ENCODE results near the gene CARD14.

The CARD14 gene

GRCh38 chr17:80248894-80249710 lies 79.3 kb downstream of the CARD14 start:
- TF ChIP-seq EZH2phosphoT487 (IDR thresholded peaks at IDR 0.05; ENCODE audit: borderline replicate concordance) (no peak), CTCF (conservative IDR thresholded peaks at IDR 0.05; ENCODE audit: low read length) (no peak)
- H3K4me3 ChIP-seq (ENCODE audit: low read length, poor library complexity, severe bottlenecking): no peak overlapping the region
- no peak overlapping the region for H3K4me2 ChIP-seq (ENCODE audit: low read depth, low read length, poor library complexity, severe bottlenecking)
- H3K79me2 ChIP-seq (ENCODE audit: insufficient read depth, low read length): no peaks in the 10 kb centered on the region
- H3K9me2 ChIP-seq (replicated peaks; ENCODE audit: low read depth, low read length): no peaks in the 10 kb centered on the region
- no peak overlapping the region for H2AFZ ChIP-seq (ENCODE audit: low read length)
- H3K27me3 ChIP-seq (ENCODE audit: insufficient read depth, low read length, poor library complexity, severe bottlenecking): no peaks in the 10 kb centered on the region
- H3K9ac ChIP-seq (ENCODE audit: low read depth, low read length, poor library complexity, severe bottlenecking): no peak overlapping the region
- no peaks in the 10 kb centered on the region for H3K36me3 ChIP-seq (ENCODE audit: insufficient read depth, low read length)
- no peaks in the 10 kb centered on the region for H3K9me3 ChIP-seq (ENCODE audit: insufficient read depth, low read depth, low read length)
- no peaks in the 10 kb centered on the region for H3K4me1 ChIP-seq (ENCODE audit: insufficient read depth, low read length, poor library complexity, severe bottlenecking)
- H3F3A ChIP-seq (ENCODE audit: low read depth): no peaks in the 10 kb centered on the region
- no peaks in the 10 kb centered on the region for H4K20me1 ChIP-seq (ENCODE audit: insufficient read depth, low read length, poor library complexity, severe bottlenecking)

- Histone ChIP-seq H3K4me1 (ENCODE audit: insufficient read depth, low read length, poor library complexity, severe bottlenecking) (peaks cover 4% of the 10 kb centered on the region), H4K20me1 (ENCODE audit: insufficient read depth, low read length, poor library complexity, severe bottlenecking) (no peaks in the 10 kb centered on the region), H3K27me3 (ENCODE audit: insufficient read depth, low read length, poor library complexity, severe bottlenecking) (no peaks in the 10 kb centered on the region), H3K9me3 (ENCODE audit: insufficient read depth, low read depth, low read length) (no peaks in the 10 kb centered on the region), H3K9ac (ENCODE audit: low read depth, low read length, poor library complexity, severe bottlenecking) (no peak overlapping the region), H3K4me3 (ENCODE audit: low read length, poor library complexity, severe bottlenecking) (no peak overlapping the region), H2AFZ (ENCODE audit: low read length) (no peak overlapping the region), H3F3A (ENCODE audit: low read depth) (no peaks in the 10 kb centered on the region), H3K36me3 (ENCODE audit: insufficient read depth, low read length) (no peaks in the 10 kb centered on the region), H3K9me2 (replicated peaks; ENCODE audit: low read depth, low read length) (no peaks in the 10 kb centered on the region), H3K79me2 (ENCODE audit: insufficient read depth, low read length) (no peaks in the 10 kb centered on the region), H3K4me2 (ENCODE audit: low read depth, low read length, poor library complexity, severe bottlenecking) (no peak overlapping the region)
- TF ChIP-seq EZH2phosphoT487 (IDR thresholded peaks at IDR 0.05; ENCODE audit: borderline replicate concordance): no peak
- TF ChIP-seq CTCF (conservative IDR thresholded peaks at IDR 0.05; ENCODE audit: low read length): no peak
Observed at GRCh38 chr17:80251966-80252365, 82.1 kb downstream of the CARD14 start.

- H3K9me3 ChIP-seq (ENCODE audit: insufficient read depth, low read depth, low read length): no peaks in the 10 kb centered on the region
- 0 out of 2 replicates have a peak overlapping the region, but pooled peaks have one; percentile 24 for H2AFZ ChIP-seq (ENCODE audit: low read length)
- H3K4me2 ChIP-seq (ENCODE audit: low read depth, low read length, poor library complexity, severe bottlenecking): no peak overlapping the region
- peaks cover 4% of the 10 kb centered on the region for H3K4me1 ChIP-seq (ENCODE audit: insufficient read depth, low read length, poor library complexity, severe bottlenecking)
- no peaks in the 10 kb centered on the region for H3K9me2 ChIP-seq (replicated peaks; ENCODE audit: low read depth, low read length)
- H4K20me1 ChIP-seq (ENCODE audit: insufficient read depth, low read length, poor library complexity, severe bottlenecking): no peaks in the 10 kb centered on the region
- TF ChIP-seq CTCF (conservative IDR thresholded peaks at IDR 0.05; ENCODE audit: low read length) (peak; percentile 80), EZH2phosphoT487 (IDR thresholded peaks at IDR 0.05; ENCODE audit: borderline replicate concordance) (no peak)
- H3K9ac ChIP-seq (ENCODE audit: low read depth, low read length, poor library complexity, severe bottlenecking): no peak overlapping the region
- no peaks in the 10 kb centered on the region for H3K36me3 ChIP-seq (ENCODE audit: insufficient read depth, low read length)
- no peaks in the 10 kb centered on the region for H3K27me3 ChIP-seq (ENCODE audit: insufficient read depth, low read length, poor library complexity, severe bottlenecking)
- H3F3A ChIP-seq (ENCODE audit: low read depth): no peaks in the 10 kb centered on the region
- no peaks in the 10 kb centered on the region for H3K79me2 ChIP-seq (ENCODE audit: insufficient read depth, low read length)
- no peak overlapping the region for H3K4me3 ChIP-seq (ENCODE audit: low read length, poor library complexity, severe bottlenecking)
Observed at GRCh38 chr17:80252871-80253270, 83.0 kb downstream of the CARD14 start.
